Heart left ventricle (tissue), 16 donors: ENCODE data around the gene MFAP1. TPM values are rescaled to one million over a fixed set of nuclear protein-coding genes. Genes with fewer than 3 reads are reported as not detected.
A peak's percentile ranks its signal among the peaks of the same experiment; 100 is the strongest.

Experiments
- ATAC-seq, 4 donors: fragments of 200-7000 bp; cut with Tn5 transposase; one replicate each; pipeline ENCODE4 v1.9.1; 2020 to 2022; ENCODE audit warnings: moderate library complexity in 4 of 4, mild to moderate bottlenecking in 3 of 4, moderate number of reproducible peaks in 1 of 4
- DNase-seq, 5 donors: peaks; one replicate each; pipeline ENCODE4 v3.0.0-alpha.2; 2020
- H3K27ac ChIP-seq, 12 donors: fragments of 200-600 bp; sonication (generic) in 4 of 12; one replicate each; pipeline versions ENCODE4 v1.5.0 to v1.8.0; 2016 to 2022; ENCODE audit warnings: mild to moderate bottlenecking in 2 of 12
- H3K27me3 ChIP-seq, 9 donors: fragments of 200-600 bp; sonication (generic) in 2 of 9; one replicate each; pipeline versions ENCODE4 v1.5.1 to v1.8.0; 2016 to 2022; ENCODE audit warnings: mild to moderate bottlenecking in 3 of 9
- H3K36me3 ChIP-seq, 9 donors: fragments of 200-600 bp; sonication (generic) in 2 of 9; one replicate each; pipeline versions ENCODE4 v1.5.0 to v1.8.0; 2018 to 2022; ENCODE audit warnings: mild to moderate bottlenecking in 2 of 9
- H3K4me1 ChIP-seq, 12 donors: fragments of 200-600 bp; sonication (generic) in 4 of 12; one replicate each; pipeline versions ENCODE4 v1.5.0 to v1.8.0; 2016 to 2022; ENCODE audit warnings: mild to moderate bottlenecking in 3 of 12
- H3K4me3 ChIP-seq, 12 donors: fragments of 200-600 bp; sonication (generic) in 4 of 12; one replicate each; pipeline versions ENCODE4 v1.5.0 to v1.8.0; 2017 to 2022; ENCODE audit warnings: mild to moderate bottlenecking in 9 of 12, moderate library complexity in 4 of 12
- H3K9me3 ChIP-seq, 12 donors: fragments of 200-600 bp; sonication (generic) in 4 of 12; one replicate each; pipeline versions ENCODE4 v1.5.0 to v1.8.0; 2016 to 2022; ENCODE audit warnings: mild to moderate bottlenecking in 1 of 12
- POLR2A ChIP-seq, 2 donors: fragments of 450-650 bp; IDR thresholded peaks; one replicate each; pipeline ENCODE4 v1.6.1; 2017; ENCODE audit warnings: antibody characterized with exemption in 2 of 2, mild to moderate bottlenecking in 2 of 2, moderate library complexity in 2 of 2
- WGBS, 4 donors: extraction: QIAGEN DNeasy Blood & Tissue Kit in 2 of 4; methylation state at CpG; one replicate each; pipeline versions ENCODE4 v1.1.5 to v1.1.7; 2013 to 2018; 5-methylcytosine and 5-hydroxymethylcytosine counted together
- intact Hi-C, 10 donors: fragments of 100-400 bp; cut with DNase I; formaldehyde crosslinking; loops; one replicate each; pipeline versions ENCODE4 v1.11.1 to v1.14.2; 2022
- polyA plus RNA-seq, 2 donors: library from polyadenylated mRNA; stranded (reverse); fragments of 200-250 nt; gene quantifications; one replicate each; pipeline ENCODE4 v1.2.3, GENCODE V29; 2013
- total RNA-seq, 9 donors: library from RNA; depleted of rRNA in 2 of 9; stranded (reverse); fragments of >200 nt in 2 of 9; fragmentation: NEBNext Ultra II Directional in 3 of 9; extraction: Animal tissue kit (Norgen Biotek cat#: 25700) in 3 of 9; gene quantifications; one replicate each; pipeline versions ENCODE4 v1.1.0 to v1.2.4, GENCODE V29; 2016 to 2023
- TF ChIP-seq, protein P1 (sequence below), 12 donors: fragments of 200-600 bp; sonication (generic) in 4 of 12; IDR thresholded peaks; one replicate each; pipeline versions ENCODE4 v1.5.0 to v1.8.0; 2018 to 2022; ENCODE audit warnings: antibody characterized with exemption in 12 of 12, mild to moderate bottlenecking in 5 of 12
- donor health status: ischemic (EF 13 %, LVEDD 7.1; RV severe dilation, severe dysfunction).
- donor health status: healthy with polysubstance abuse.
- donor health status: DM: no; HTN: yes; CAD: no.
- donor health status: DM: no; HTN: no; CAD: no.
- donor health status: ischemic (EF 25% LVEDD 6.9; RV normal size, moderate dysfunction).
- donor health status: ischemic (EF 25% LVEDD 5.7; RV mildly dilated, moderate dysfunction).
- donor health status: healthy.
- donor health status: DM: yes; HTN: yes; CAD: no.
- donor health status: ischemic (EF 35%, LVEDD 5.7; RV mildly dilated, moderate dysfunction).
- donor health status: nonischemic (EF 11% LVEDD 7.7; RV severe dilation, severe dysfunction).
- donor health status: DM: yes; HTN: yes; CAD: no.
- donor health status: PGD.
- donor health status: ischemic (EF 29% LVEDD 5.4; RV normal size, mild dysfunction).
- donor health status: nonischemic (EF 23%, LVEDD 6.1; RV moderate dilation, normal function).

MFAP1 gene
- total and polyA plus RNA-seq, 11 donors, result 13.2 to 35.5 (median 20.2) TPM

GRCh38 chr15:43800286-43801141 lies 24.0 kb downstream of the MFAP1 start, which contains the start of gene HYPK:
TSS of gene HYPK (plus strand) at chr15:43800599. CDS start at chr15:43800623, 24 bp downstream.
- TF ChIP-seq, protein P1, sequence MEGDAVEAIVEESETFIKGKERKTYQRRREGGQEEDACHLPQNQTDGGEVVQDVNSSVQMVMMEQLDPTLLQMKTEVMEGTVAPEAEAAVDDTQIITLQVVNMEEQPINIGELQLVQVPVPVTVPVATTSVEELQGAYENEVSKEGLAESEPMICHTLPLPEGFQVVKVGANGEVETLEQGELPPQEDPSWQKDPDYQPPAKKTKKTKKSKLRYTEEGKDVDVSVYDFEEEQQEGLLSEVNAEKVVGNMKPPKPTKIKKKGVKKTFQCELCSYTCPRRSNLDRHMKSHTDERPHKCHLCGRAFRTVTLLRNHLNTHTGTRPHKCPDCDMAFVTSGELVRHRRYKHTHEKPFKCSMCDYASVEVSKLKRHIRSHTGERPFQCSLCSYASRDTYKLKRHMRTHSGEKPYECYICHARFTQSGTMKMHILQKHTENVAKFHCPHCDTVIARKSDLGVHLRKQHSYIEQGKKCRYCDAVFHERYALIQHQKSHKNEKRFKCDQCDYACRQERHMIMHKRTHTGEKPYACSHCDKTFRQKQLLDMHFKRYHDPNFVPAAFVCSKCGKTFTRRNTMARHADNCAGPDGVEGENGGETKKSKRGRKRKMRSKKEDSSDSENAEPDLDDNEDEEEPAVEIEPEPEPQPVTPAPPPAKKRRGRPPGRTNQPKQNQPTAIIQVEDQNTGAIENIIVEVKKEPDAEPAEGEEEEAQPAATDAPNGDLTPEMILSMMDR (IDR thresholded peaks at IDR 0.05), result no peak
- peak in 1 of 2 donors; percentile 52 for TF ChIP-seq POLR2A (IDR thresholded peaks at IDR 0.05)
- H3K27me3 ChIP-seq, result no peaks in the 10 kb centered on the region
- intact Hi-C loops, result loop anchor here in 2 of 10 donors (2.0 kb wide), 1 partner anchor 24 kb away; the partner anchor contains the start of gene MFAP1 (in 2 of the 2)
- peaks cover 0 to 86% (median 76%) of the 10 kb centered on the region in 9 donors for H3K36me3 ChIP-seq
- no peaks in the 10 kb centered on the region for H3K9me3 ChIP-seq
- DNase-seq, result peak; percentile 94 to 96 (median 95)
- peak within 1 kb of the TSS; percentile 64 to 94 (median 82) for H3K4me3 ChIP-seq
- H3K27ac ChIP-seq, result peak within 1 kb of the TSS; percentile 76 to 95 (median 90)
- peak; percentile 90 to 97 (median 92) for ATAC-seq
- H3K4me1 ChIP-seq, result peaks cover under 1 to 50% (median 32%) of the 10 kb centered on the region in 12 donors
- 8 to 9% (median 8%) methylated on average over 41 to 44 of the region's 44 CpGs for WGBS, 4 donors

DNA sequence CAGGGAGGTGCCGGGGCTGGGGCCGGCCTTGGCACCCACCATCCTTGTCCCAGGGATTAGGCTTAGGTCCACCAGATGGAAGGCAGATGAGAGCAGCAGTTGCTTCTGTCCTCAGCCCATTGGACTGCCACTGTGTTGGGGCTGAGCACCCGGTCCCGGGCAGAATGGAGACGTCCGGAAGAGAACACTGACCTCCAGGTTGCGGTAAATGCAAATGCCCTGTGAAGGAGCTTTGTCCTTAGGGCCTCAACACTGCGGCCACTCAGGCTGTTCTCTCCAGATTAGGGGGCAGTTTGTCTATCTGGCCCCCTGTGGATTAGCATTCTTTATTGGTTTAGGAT lies 24.6 kb downstream of the MFAP1 start, which contains the start of gene SERINC4:
SERINC4 (minus strand) TSS at position 276 of the 341 bp plus-strand sequence; CDS start at position 42, 234 bp downstream.
- no peaks in the 10 kb centered on the region for H3K27me3 ChIP-seq
- no peak for DNase-seq
- TF ChIP-seq, protein P1 (IDR thresholded peaks at IDR 0.05), result no peak
- TF ChIP-seq POLR2A (IDR thresholded peaks at IDR 0.05), result no peak
- 94 to 97% (median 95%) methylated on average over 8 of the region's 8 CpGs for WGBS, 4 donors
- peak within 1 kb of the TSS; percentile 76 to 95 (median 90) for H3K27ac ChIP-seq
- H3K36me3 ChIP-seq, result peaks cover 0 to 86% (median 76%) of the 10 kb centered on the region in 9 donors
- ATAC-seq, result peak in 3 of 4 donors; percentile 1 to 11 (median 3)
- intact Hi-C loops, result loop anchor here in 2 of 10 donors (2.0 kb wide), 1 partner anchor 25 kb away; the partner anchor contains the start of gene MFAP1 (in 2 of the 2)
- peaks cover 4 to 56% (median 38%) of the 10 kb centered on the region in 12 donors for H3K4me1 ChIP-seq
- H3K9me3 ChIP-seq, result no peaks in the 10 kb centered on the region
- peak within 1 kb of the TSS; percentile 64 to 94 (median 82) for H3K4me3 ChIP-seq

GRCh38 chr15:43799209-43799944 lies 25.1 kb downstream of the MFAP1 start:
- no peaks in the 10 kb centered on the region for H3K9me3 ChIP-seq
- no peaks in the 10 kb centered on the region for H3K27me3 ChIP-seq
- TF ChIP-seq, protein P1 (IDR thresholded peaks at IDR 0.05), result no peak
- no peak for TF ChIP-seq POLR2A (IDR thresholded peaks at IDR 0.05)
- ATAC-seq (no peak), DNase-seq (no peak)
- peak overlapping the region; percentile 76 to 95 (median 90) for H3K27ac ChIP-seq
- intact Hi-C loops, result no loop called here
- peak overlapping the region in 1 of 12 donors; percentile 87 for H3K4me3 ChIP-seq
- WGBS, 4 donors, result 85 to 92% (median 91%) methylated on average over 16 of the region's 16 CpGs
- peaks cover 4 to 62% (median 43%) of the 10 kb centered on the region in 12 donors for H3K4me1 ChIP-seq
- H3K36me3 ChIP-seq, result peaks cover 0 to 86% (median 76%) of the 10 kb centered on the region in 9 donors
